Subcutaneous adipose tissue (tissue), 4 donors: ENCODE results near the gene MTHFD1. TPM values are rescaled to one million over a fixed set of nuclear protein-coding genes. Genes with fewer than 3 reads are reported as not detected.

Source experiments
- CTCF ChIP-seq: fragments of 450-650 bp; IDR thresholded peaks from one replicate; pipeline ENCODE4 v1.5.1; 2016; ENCODE audit warnings: low read depth, mild to moderate bottlenecking, control low read depth, antibody characterized with exemption, moderate library complexity
- total RNA-seq, 4 donors: library from RNA; depleted of rRNA; stranded (reverse); fragments of >200 nt; gene quantifications; one replicate each; pipeline ENCODE4 v1.1.0, GENCODE V29; 2016

The MTHFD1 gene
- total RNA-seq, 4 donors from 2014 or later: 80.6 to 142 (median 99.5) TPM

GRCh38 chr14:64394977-64395633 is 7.0 kb downstream of the MTHFD1 start:
- TF ChIP-seq CTCF: no peak

GRCh38 chr14:64400829-64401459 is 12.8 kb downstream of the MTHFD1 start:
- TF ChIP-seq CTCF: no peak

DNA sequence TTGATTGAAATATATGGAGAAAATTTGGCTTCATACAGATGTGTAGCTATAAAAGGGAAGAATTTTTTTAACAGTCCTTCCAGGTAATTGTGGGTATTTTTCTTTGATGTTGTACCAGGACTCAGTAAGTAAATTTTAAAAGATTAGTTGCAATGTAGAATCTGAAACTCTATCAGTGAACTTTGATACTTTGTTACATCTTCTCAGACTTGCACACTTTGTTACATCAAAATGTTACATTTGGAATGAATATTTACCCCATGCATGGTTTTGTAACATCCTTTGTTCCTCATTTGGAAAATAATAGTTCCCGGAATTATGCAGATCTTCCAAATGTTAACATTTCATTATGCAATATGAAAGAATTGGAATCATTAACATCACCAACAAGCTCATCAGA is 13.8 kb downstream of the MTHFD1 start:
- no peak for TF ChIP-seq CTCF

GRCh38 chr14:64405295-64405694 is 17.1 kb downstream of the MTHFD1 start:
- TF ChIP-seq CTCF: no peak

DNA sequence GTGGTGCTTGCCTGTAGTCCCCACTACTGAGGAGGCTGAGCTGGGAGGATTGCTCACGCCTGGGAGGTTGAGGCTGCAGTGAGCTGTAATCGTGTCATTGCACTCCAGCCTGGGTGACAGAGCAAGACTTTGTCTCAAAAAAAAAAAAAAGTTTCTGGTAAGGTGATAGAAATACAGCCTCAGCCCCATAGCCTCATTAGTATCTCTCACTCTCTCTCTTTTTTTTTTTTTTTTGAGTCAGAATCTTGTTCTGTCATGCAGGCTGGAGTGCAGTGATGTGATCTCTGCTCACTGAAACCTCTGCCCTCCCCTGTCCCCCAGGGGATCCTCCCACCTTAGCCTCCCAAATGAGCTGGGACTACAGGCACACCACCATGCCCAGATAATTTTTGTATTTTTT is 19.2 kb downstream of the MTHFD1 start:
- TF ChIP-seq CTCF: no peak

DNA sequence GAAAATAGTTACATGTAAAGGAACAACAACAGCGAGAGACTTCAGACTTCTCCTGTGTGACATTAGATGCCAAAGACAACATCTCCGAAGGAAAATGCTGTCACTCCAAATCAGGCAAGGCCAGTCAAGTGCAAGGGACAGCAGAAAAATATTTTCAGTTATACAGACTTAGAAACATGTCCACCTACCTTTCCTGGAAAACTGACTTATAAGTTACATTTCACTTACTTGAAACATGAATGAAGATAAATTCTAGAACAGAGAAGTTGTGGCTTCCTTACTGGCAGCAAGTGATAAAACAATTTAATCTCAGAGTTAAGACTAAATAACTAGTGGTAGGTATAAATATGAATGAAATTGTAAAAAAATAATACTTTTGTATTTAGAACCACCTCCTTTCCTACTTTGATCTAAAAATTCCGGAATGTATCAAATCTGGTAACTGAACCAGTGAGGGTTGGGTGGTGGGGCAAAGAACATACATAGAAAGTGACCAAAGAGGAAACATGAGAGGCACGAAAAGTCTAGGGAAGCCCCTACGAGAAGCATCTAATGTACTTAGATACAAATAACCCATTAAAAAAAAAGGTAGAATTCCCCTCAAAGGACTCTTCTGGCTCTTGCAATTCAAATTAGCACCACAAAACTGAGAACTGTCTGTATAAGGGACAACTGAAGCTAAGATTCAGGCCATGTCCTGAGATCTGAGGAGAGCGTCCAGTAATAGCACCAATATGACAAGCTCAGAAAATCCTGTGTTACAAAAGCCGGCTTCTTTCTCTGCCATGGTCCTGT is 21.2 kb downstream of the MTHFD1 start:
- TF ChIP-seq CTCF: no peak
